ENCODE results near the gene RAMACL.
"Not testable (repeated sequence)": the region's sequence is repeated elsewhere in the genome, so short reads cannot be mapped to it uniquely, and the experiment has no call there.

RAMACL gene

GRCh38 chr6:166540631-166541331 is 45.7 kb downstream of the RAMACL start:
- peaks cover 0 to 19% (median 9%) of the 10 kb centered on the region in 4 experiments for H3K4me1 ChIP-seq (ENCODE audit: control extremely low read depth in 1 of 4, control insufficient read depth in 4 of 4, insufficient read depth in 4 of 4, low read length in 3 of 4)
- H3K27ac ChIP-seq (ENCODE audit: insufficient read depth in 1 of 2, low read depth in 1 of 2, low read length in 2 of 2, poor library complexity in 1 of 2, severe bottlenecking in 2 of 2), result no peak overlapping the region
- ChIA-PET CTCF (no interaction called here), POLR2A (no interaction called here)
- peak in 2 of 3 donors; percentile 53 to 64 for DNase-seq
- no peaks in the 10 kb centered on the region for H3K36me3 ChIP-seq (ENCODE audit: control insufficient read depth in 4 of 4, insufficient read depth in 4 of 4, low read length in 3 of 4)
- H3K4me3 ChIP-seq (ENCODE audit: control insufficient read depth in 1 of 7, extremely low read depth in 1 of 7, insufficient read depth in 4 of 7, low read depth in 2 of 7, low read length in 6 of 7), result peak overlapping the region in 1 of 7 experiments; percentile 7
- WGBS (ENCODE audit: insufficient coverage), result 82% methylated on average over 16 of the region's 18 CpGs
- no peaks in the 10 kb centered on the region for H3K9me3 ChIP-seq (ENCODE audit: control extremely low read depth in 1 of 5, control insufficient read depth in 4 of 5, insufficient read depth in 2 of 5, low read depth in 1 of 5, low read length in 4 of 5)
- H3K27me3 ChIP-seq (replicated peaks in 2 of 5; ENCODE audit: control insufficient read depth in 4 of 5, insufficient read depth in 5 of 5, low read length in 4 of 5), result no peaks in the 10 kb centered on the region

- Histone ChIP-seq H3K4me3 (ENCODE audit: control insufficient read depth in 1 of 7, extremely low read depth in 1 of 7, insufficient read depth in 4 of 7, low read depth in 2 of 7, low read length in 6 of 7) (no peak overlapping the region), H3K9me3 (ENCODE audit: control extremely low read depth in 1 of 5, control insufficient read depth in 4 of 5, insufficient read depth in 2 of 5, low read depth in 1 of 5, low read length in 4 of 5) (no peaks in the 10 kb centered on the region), H3K36me3 (ENCODE audit: control insufficient read depth in 4 of 4, insufficient read depth in 4 of 4, low read length in 3 of 4) (no peaks in the 10 kb centered on the region), H3K27me3 (replicated peaks in 2 of 5; ENCODE audit: control insufficient read depth in 4 of 5, insufficient read depth in 5 of 5, low read length in 4 of 5) (no peaks in the 10 kb centered on the region), H3K27ac (ENCODE audit: insufficient read depth in 1 of 2, low read depth in 1 of 2, low read length in 2 of 2, poor library complexity in 1 of 2, severe bottlenecking in 2 of 2) (no peak overlapping the region), H3K4me1 (ENCODE audit: control extremely low read depth in 1 of 4, control insufficient read depth in 4 of 4, insufficient read depth in 4 of 4, low read length in 3 of 4) (peaks cover 0 to 19% (median 9%) of the 10 kb centered on the region in 4 experiments)
- CTCF ChIA-PET, result no interaction called here
- no peak for DNase-seq
- no CpG with 5 or more reads among the region's 4 CpGs for WGBS (ENCODE audit: insufficient coverage)
- POLR2A ChIA-PET, result no interaction called here
Measured at GRCh38 chr6:166539543-166539942, 46.9 kb downstream of the RAMACL start.

GRCh38 chr6:166539011-166539385 is 47.5 kb downstream of the RAMACL start:
- peaks cover 0 to 19% (median 9%) of the 10 kb centered on the region in 4 experiments for H3K4me1 ChIP-seq (ENCODE audit: control extremely low read depth in 1 of 4, control insufficient read depth in 4 of 4, insufficient read depth in 4 of 4, low read length in 3 of 4)
- WGBS (ENCODE audit: insufficient coverage), result 97% methylated on average over 7 of the region's 9 CpGs
- CTCF ChIA-PET; H3K9me3 ChIP-seq (ENCODE audit: control extremely low read depth in 1 of 5, control insufficient read depth in 4 of 5, insufficient read depth in 2 of 5, low read depth in 1 of 5, low read length in 4 of 5); H3K27me3 ChIP-seq (replicated peaks in 2 of 5; ENCODE audit: control insufficient read depth in 4 of 5, insufficient read depth in 5 of 5, low read length in 4 of 5); H3K27ac ChIP-seq (ENCODE audit: insufficient read depth in 1 of 2, low read depth in 1 of 2, low read length in 2 of 2, poor library complexity in 1 of 2, severe bottlenecking in 2 of 2); H3K4me3 ChIP-seq (ENCODE audit: control insufficient read depth in 1 of 7, extremely low read depth in 1 of 7, insufficient read depth in 4 of 7, low read depth in 2 of 7, low read length in 6 of 7); H3K36me3 ChIP-seq (ENCODE audit: control insufficient read depth in 4 of 4, insufficient read depth in 4 of 4, low read length in 3 of 4); DNase-seq; POLR2A ChIA-PET: not testable (repeated sequence)

GRCh38 chr6:166538297-166539010 is 48.0 kb downstream of the RAMACL start:
- H3K4me1 ChIP-seq (ENCODE audit: control extremely low read depth in 1 of 4, control insufficient read depth in 4 of 4, insufficient read depth in 4 of 4, low read length in 3 of 4), result peaks cover 0 to 19% (median 9%) of the 10 kb centered on the region in 4 experiments
- H3K27ac ChIP-seq (ENCODE audit: insufficient read depth in 1 of 2, low read depth in 1 of 2, low read length in 2 of 2, poor library complexity in 1 of 2, severe bottlenecking in 2 of 2), result no peak overlapping the region
- POLR2A ChIA-PET, result interaction anchor here (0.6 kb wide), 2 partner anchors 100 to 209 kb away, joined by 3 to 7 read pairs; no protein-coding TSS in a partner anchor
- H3K36me3 ChIP-seq (ENCODE audit: control insufficient read depth in 4 of 4, insufficient read depth in 4 of 4, low read length in 3 of 4), result no peaks in the 10 kb centered on the region
- 65% methylated on average over 12 of the region's 17 CpGs for WGBS (ENCODE audit: insufficient coverage)
- CTCF ChIA-PET, result no interaction called here
- no peaks in the 10 kb centered on the region for H3K27me3 ChIP-seq (replicated peaks in 2 of 5; ENCODE audit: control insufficient read depth in 4 of 5, insufficient read depth in 5 of 5, low read length in 4 of 5)
- peak in 2 of 3 donors; percentile 38 to 49 for DNase-seq
- no peak overlapping the region for H3K4me3 ChIP-seq (ENCODE audit: control insufficient read depth in 1 of 7, extremely low read depth in 1 of 7, insufficient read depth in 4 of 7, low read depth in 2 of 7, low read length in 6 of 7)
- H3K9me3 ChIP-seq (ENCODE audit: control extremely low read depth in 1 of 5, control insufficient read depth in 4 of 5, insufficient read depth in 2 of 5, low read depth in 1 of 5, low read length in 4 of 5), result no peaks in the 10 kb centered on the region

GRCh38 chr6:166534658-166535406 is 51.6 kb downstream of the RAMACL start:
- Histone ChIP-seq H3K27ac (ENCODE audit: insufficient read depth in 1 of 2, low read depth in 1 of 2, low read length in 2 of 2, poor library complexity in 1 of 2, severe bottlenecking in 2 of 2) (no peak overlapping the region), H3K36me3 (ENCODE audit: control insufficient read depth in 4 of 4, insufficient read depth in 4 of 4, low read length in 3 of 4) (no peaks in the 10 kb centered on the region), H3K4me1 (ENCODE audit: control extremely low read depth in 1 of 4, control insufficient read depth in 4 of 4, insufficient read depth in 4 of 4, low read length in 3 of 4) (peaks cover 0 to 14% (median 5%) of the 10 kb centered on the region in 4 experiments), H3K9me3 (ENCODE audit: control extremely low read depth in 1 of 5, control insufficient read depth in 4 of 5, insufficient read depth in 2 of 5, low read depth in 1 of 5, low read length in 4 of 5) (no peaks in the 10 kb centered on the region), H3K27me3 (replicated peaks in 2 of 5; ENCODE audit: control insufficient read depth in 4 of 5, insufficient read depth in 5 of 5, low read length in 4 of 5) (no peaks in the 10 kb centered on the region), H3K4me3 (ENCODE audit: control insufficient read depth in 1 of 7, extremely low read depth in 1 of 7, insufficient read depth in 4 of 7, low read depth in 2 of 7, low read length in 6 of 7) (no peak overlapping the region)
- POLR2A ChIA-PET, result no interaction called here
- DNase-seq, result no peak
- WGBS (ENCODE audit: insufficient coverage), result 98% methylated on average over 14 of the region's 17 CpGs
- CTCF ChIA-PET, result interaction anchor here (0.7 to 1.3 kb wide), 3 partner anchors 10 to 240 kb away, joined by 3 to 4 read pairs (median 3); no protein-coding TSS in a partner anchor

- Histone ChIP-seq H3K27ac (ENCODE audit: insufficient read depth in 1 of 2, low read depth in 1 of 2, low read length in 2 of 2, poor library complexity in 1 of 2, severe bottlenecking in 2 of 2) (no peak overlapping the region), H3K9me3 (ENCODE audit: control extremely low read depth in 1 of 5, control insufficient read depth in 4 of 5, insufficient read depth in 2 of 5, low read depth in 1 of 5, low read length in 4 of 5) (no peaks in the 10 kb centered on the region), H3K4me1 (ENCODE audit: control extremely low read depth in 1 of 4, control insufficient read depth in 4 of 4, insufficient read depth in 4 of 4, low read length in 3 of 4) (peaks cover 0 to under 1% (median 0%) of the 10 kb centered on the region in 4 experiments), H3K4me3 (ENCODE audit: control insufficient read depth in 1 of 7, extremely low read depth in 1 of 7, insufficient read depth in 4 of 7, low read depth in 2 of 7, low read length in 6 of 7) (no peak overlapping the region), H3K36me3 (ENCODE audit: control insufficient read depth in 4 of 4, insufficient read depth in 4 of 4, low read length in 3 of 4) (no peaks in the 10 kb centered on the region), H3K27me3 (replicated peaks in 2 of 5; ENCODE audit: control insufficient read depth in 4 of 5, insufficient read depth in 5 of 5, low read length in 4 of 5) (no peaks in the 10 kb centered on the region)
- ChIA-PET POLR2A (no interaction called here), CTCF (no interaction called here)
- 97% methylated on average over 12 of the region's 15 CpGs for whole genome bisulfite sequencing (ENCODE audit: insufficient coverage)
- no peak for DNase-seq
Measured at GRCh38 chr6:166533205-166533824, 53.2 kb downstream of the RAMACL start.

Data from common myeloid progenitor, CD34-positive (primary cell).